Measurements from ENCODE around the gene ZNF407.

The ZNF407 gene

GRCh38 chr18:74981476-74981875 is 383.8 kb downstream of the ZNF407 start:
- H3K4me1 ChIP-seq (ENCODE audit: control insufficient read depth, insufficient read depth, low read length), result no peaks in the 10 kb centered on the region

GRCh38 chr18:74982946-74983635 is 385.4 kb downstream of the ZNF407 start:
- no peaks in the 10 kb centered on the region for H3K9me3 ChIP-seq (ENCODE audit: control insufficient read depth, low read length)
- no peak overlapping the region for H3K4me3 ChIP-seq (ENCODE audit: low read length)
- H3K9ac ChIP-seq (ENCODE audit: low read length), result no peak overlapping the region
- H3K27me3 ChIP-seq (replicated peaks; ENCODE audit: control insufficient read depth, insufficient read depth, low read length), result no peaks in the 10 kb centered on the region
- H3K36me3 ChIP-seq (ENCODE audit: control insufficient read depth, insufficient read depth, low read length, severe bottlenecking), result no peaks in the 10 kb centered on the region
- no peaks in the 10 kb centered on the region for H3K4me1 ChIP-seq (ENCODE audit: control insufficient read depth, insufficient read depth, low read length)
- DNase-seq (ENCODE audit: low read depth), result no peak

More at GRCh38 chr18:74981476-74981875, 383.8 kb downstream of the ZNF407 start:
- no peaks in the 10 kb centered on the region for H3K36me3 ChIP-seq (ENCODE audit: control insufficient read depth, insufficient read depth, low read length, severe bottlenecking)
- H3K4me3 ChIP-seq (ENCODE audit: low read length), result no peak overlapping the region
- DNase-seq (ENCODE audit: low read depth), result no peak
- no peak overlapping the region for H3K9ac ChIP-seq (ENCODE audit: low read length)
- H3K27me3 ChIP-seq (replicated peaks; ENCODE audit: control insufficient read depth, insufficient read depth, low read length), result no peaks in the 10 kb centered on the region
- no peaks in the 10 kb centered on the region for H3K9me3 ChIP-seq (ENCODE audit: control insufficient read depth, low read length)

DNA sequence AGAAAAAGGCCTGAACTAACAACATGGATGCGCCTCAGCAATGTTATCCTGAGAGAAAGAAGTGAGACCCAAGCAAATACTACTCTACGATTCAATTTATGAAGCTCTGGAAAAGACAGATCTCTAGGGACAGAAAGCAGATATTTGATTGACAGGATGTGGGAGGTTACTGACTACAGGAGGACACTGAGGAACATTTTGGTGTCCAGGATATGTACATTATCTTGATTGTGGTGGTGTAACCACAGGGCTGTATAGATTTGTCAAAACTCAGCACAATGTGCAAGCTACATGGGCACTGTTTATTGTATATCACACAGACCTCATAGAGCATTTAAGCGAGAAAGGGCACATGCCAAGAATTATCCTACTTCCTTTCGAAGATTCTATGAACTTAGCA is 391.5 kb downstream of the ZNF407 start:
- DNase-seq (ENCODE audit: low read depth), result no peak
- Histone ChIP-seq H3K9ac (ENCODE audit: low read length) (no peak overlapping the region), H3K4me1 (ENCODE audit: control insufficient read depth, insufficient read depth, low read length) (no peaks in the 10 kb centered on the region), H3K27me3 (replicated peaks; ENCODE audit: control insufficient read depth, insufficient read depth, low read length) (no peaks in the 10 kb centered on the region), H3K36me3 (ENCODE audit: control insufficient read depth, insufficient read depth, low read length, severe bottlenecking) (no peaks in the 10 kb centered on the region), H3K9me3 (ENCODE audit: control insufficient read depth, low read length) (no peaks in the 10 kb centered on the region), H3K4me3 (ENCODE audit: low read length) (no peak overlapping the region)

- DNase-seq (ENCODE audit: low read depth), result peak; percentile 30
- H3K4me1 ChIP-seq (ENCODE audit: control insufficient read depth, insufficient read depth, low read length), result no peaks in the 10 kb centered on the region
Measured at GRCh38 chr18:74990563-74991081, 393.0 kb downstream of the ZNF407 start.

GRCh38 chr18:74994502-74995418 is 397.1 kb downstream of the ZNF407 start:
- Histone ChIP-seq H3K9me3 (ENCODE audit: control insufficient read depth, low read length) (no peaks in the 10 kb centered on the region), H3K4me1 (ENCODE audit: control insufficient read depth, insufficient read depth, low read length) (no peaks in the 10 kb centered on the region), H3K9ac (ENCODE audit: low read length) (no peak overlapping the region), H3K36me3 (ENCODE audit: control insufficient read depth, insufficient read depth, low read length, severe bottlenecking) (no peaks in the 10 kb centered on the region), H3K4me3 (ENCODE audit: low read length) (no peak overlapping the region), H3K27me3 (replicated peaks; ENCODE audit: control insufficient read depth, insufficient read depth, low read length) (no peaks in the 10 kb centered on the region)
- no peak for DNase-seq (ENCODE audit: low read depth)

More at GRCh38 chr18:74990563-74991081, 393.0 kb downstream of the ZNF407 start:
- H3K9ac ChIP-seq (ENCODE audit: low read length), result no peak overlapping the region
- no peaks in the 10 kb centered on the region for H3K9me3 ChIP-seq (ENCODE audit: control insufficient read depth, low read length)
- no peaks in the 10 kb centered on the region for H3K36me3 ChIP-seq (ENCODE audit: control insufficient read depth, insufficient read depth, low read length, severe bottlenecking)
- H3K27me3 ChIP-seq (replicated peaks; ENCODE audit: control insufficient read depth, insufficient read depth, low read length), result no peaks in the 10 kb centered on the region
- no peak overlapping the region for H3K4me3 ChIP-seq (ENCODE audit: low read length)

- no peak overlapping the region for H3K4me3 ChIP-seq (ENCODE audit: low read length)
- H3K9ac ChIP-seq (ENCODE audit: low read length), result no peak overlapping the region
- no peak for DNase-seq (ENCODE audit: low read depth)
- no peaks in the 10 kb centered on the region for H3K36me3 ChIP-seq (ENCODE audit: control insufficient read depth, insufficient read depth, low read length, severe bottlenecking)
- no peaks in the 10 kb centered on the region for H3K9me3 ChIP-seq (ENCODE audit: control insufficient read depth, low read length)
- no peaks in the 10 kb centered on the region for H3K27me3 ChIP-seq (replicated peaks; ENCODE audit: control insufficient read depth, insufficient read depth, low read length)
- H3K4me1 ChIP-seq (ENCODE audit: control insufficient read depth, insufficient read depth, low read length), result peaks cover 2% of the 10 kb centered on the region
Measured at GRCh38 chr18:74995419-74995736, 397.7 kb downstream of the ZNF407 start.

GRCh38 chr18:74996055-74996454 is 398.4 kb downstream of the ZNF407 start:
- Histone ChIP-seq H3K9ac (ENCODE audit: low read length) (no peak overlapping the region), H3K4me1 (ENCODE audit: control insufficient read depth, insufficient read depth, low read length) (peaks cover 2% of the 10 kb centered on the region), H3K27me3 (replicated peaks; ENCODE audit: control insufficient read depth, insufficient read depth, low read length) (no peaks in the 10 kb centered on the region), H3K4me3 (ENCODE audit: low read length) (no peak overlapping the region), H3K9me3 (ENCODE audit: control insufficient read depth, low read length) (no peaks in the 10 kb centered on the region), H3K36me3 (ENCODE audit: control insufficient read depth, insufficient read depth, low read length, severe bottlenecking) (no peaks in the 10 kb centered on the region)
- no peak for DNase-seq (ENCODE audit: low read depth)

- Histone ChIP-seq H3K4me1 (ENCODE audit: control insufficient read depth, insufficient read depth, low read length) (peaks cover 2% of the 10 kb centered on the region), H3K27me3 (replicated peaks; ENCODE audit: control insufficient read depth, insufficient read depth, low read length) (no peaks in the 10 kb centered on the region), H3K4me3 (ENCODE audit: low read length) (no peak overlapping the region), H3K36me3 (ENCODE audit: control insufficient read depth, insufficient read depth, low read length, severe bottlenecking) (no peaks in the 10 kb centered on the region), H3K9ac (ENCODE audit: low read length) (no peak overlapping the region), H3K9me3 (ENCODE audit: control insufficient read depth, low read length) (no peaks in the 10 kb centered on the region)
- DNase-seq (ENCODE audit: low read depth), result no peak
Measured at GRCh38 chr18:74996996-74997395, 399.3 kb downstream of the ZNF407 start.

- no peak for DNase-seq (ENCODE audit: low read depth)
- no peaks in the 10 kb centered on the region for H3K27me3 ChIP-seq (replicated peaks; ENCODE audit: control insufficient read depth, insufficient read depth, low read length)
- H3K4me1 ChIP-seq (ENCODE audit: control insufficient read depth, insufficient read depth, low read length), result peaks cover 24% of the 10 kb centered on the region
- no peak overlapping the region for H3K4me3 ChIP-seq (ENCODE audit: low read length)
- no peaks in the 10 kb centered on the region for H3K36me3 ChIP-seq (ENCODE audit: control insufficient read depth, insufficient read depth, low read length, severe bottlenecking)
- no peak overlapping the region for H3K9ac ChIP-seq (ENCODE audit: low read length)
- H3K9me3 ChIP-seq (ENCODE audit: control insufficient read depth, low read length), result no peaks in the 10 kb centered on the region
Measured at GRCh38 chr18:75000920-75001319, 403.2 kb downstream of the ZNF407 start.

- Histone ChIP-seq H3K4me1 (ENCODE audit: control insufficient read depth, insufficient read depth, low read length) (peaks cover 27% of the 10 kb centered on the region), H3K4me3 (ENCODE audit: low read length) (no peak overlapping the region), H3K27me3 (replicated peaks; ENCODE audit: control insufficient read depth, insufficient read depth, low read length) (no peaks in the 10 kb centered on the region), H3K36me3 (ENCODE audit: control insufficient read depth, insufficient read depth, low read length, severe bottlenecking) (no peaks in the 10 kb centered on the region), H3K9ac (ENCODE audit: low read length) (no peak overlapping the region), H3K9me3 (ENCODE audit: control insufficient read depth, low read length) (no peaks in the 10 kb centered on the region)
- peak; percentile 9 for DNase-seq (ENCODE audit: low read depth)
Measured at GRCh38 chr18:75003039-75003438, 405.4 kb downstream of the ZNF407 start.
